Stomach (tissue), 9 donors: ENCODE results near the gene PATZ1. TPM values are rescaled to one million over a fixed set of nuclear protein-coding genes. Genes with fewer than 3 reads are reported as not detected.

Experiments used
- DNase-seq, 2 donors: peaks; one replicate each; pipeline versions ENCODE4 v3.0.0 to v3.0.0-alpha.2; 2013 to 2019
- H3K27ac ChIP-seq, 5 donors: fragments of 200-600 bp in 4 of 5; sonication (generic) in 4 of 5; one replicate each; pipeline ENCODE4 v1.5.1; 2013 to 2019; ENCODE audit warnings: mild to moderate bottlenecking in 1 of 5, moderate library complexity in 1 of 5
- H3K27me3 ChIP-seq, 3 donors: fragments of 200-600 bp; sonication (generic); one replicate each; pipeline ENCODE4 v1.5.1; 2017 to 2019; ENCODE audit warnings: mixed run types in 1 of 3
- H3K36me3 ChIP-seq, 4 donors: fragments of 200-600 bp; sonication (generic); 1 replicate in 3 of 4; 2 replicates in 1 of 4; pipeline ENCODE4 v1.5.1; 2016 to 2019
- H3K4me1 ChIP-seq, 4 donors: fragments of 200-600 bp; sonication (generic); one replicate each; pipeline ENCODE4 v1.5.1; 2016 to 2019
- H3K4me3 ChIP-seq, 4 donors: fragments of 200-600 bp; sonication (generic) in 3 of 4; one replicate each; pipeline ENCODE4 v1.5.1; 2016 to 2019; ENCODE audit warnings: mild to moderate bottlenecking in 1 of 4
- H3K9me3 ChIP-seq, 4 donors: fragments of 200-600 bp; sonication (generic); one replicate each; pipeline ENCODE4 v1.5.1; 2016 to 2019
- EP300 ChIP-seq: sonication (generic); formaldehyde crosslinking; IDR thresholded peaks from one replicate; pipeline ENCODE4 v1.6.1; 2017; ENCODE audit warnings: antibody characterized with exemption
- POLR2A ChIP-seq, 4 donors: fragments of 450-650 bp; IDR thresholded peaks; one replicate each; pipeline ENCODE4 v1.6.1; 2016; ENCODE audit warnings: antibody characterized with exemption in 4 of 4, control low read depth in 2 of 4, mild to moderate bottlenecking in 1 of 4, moderate library complexity in 1 of 4
- POLR2AphosphoS5 ChIP-seq, 3 donors: sonication (generic); formaldehyde crosslinking; IDR thresholded peaks; one replicate each; pipeline ENCODE4 v1.6.1; 2016; ENCODE audit warnings: antibody characterized with exemption in 3 of 3
- WGBS, 5 donors: extraction: QIAGEN DNeasy Blood & Tissue Kit in 3 of 5; methylation state at CpG; one replicate each; pipeline versions ENCODE4 v1.1.5 to v1.1.7; 2013 to 2018; 5-methylcytosine and 5-hydroxymethylcytosine counted together
- intact Hi-C: fragments of 100-400 bp; cut with DNase I; formaldehyde crosslinking; loops from one replicate; pipeline ENCODE4 v1.15.1; 2023; ENCODE audit warnings: low total_unique reads
- polyA plus RNA-seq, 3 donors: library from polyadenylated mRNA; stranded (reverse); fragments of 200-250 nt; gene quantifications; one replicate each; pipeline ENCODE4 v1.2.3, GENCODE V29; 2013
- total RNA-seq, 5 donors: library from RNA; depleted of rRNA; stranded (reverse); fragments of >200 nt; gene quantifications; one replicate each; pipeline versions ENCODE4 v1.1.0 to v1.2.3, GENCODE V29; 2014 to 2016
- TF ChIP-seq, protein P1 (sequence below), 7 experiments: fragments of 450-650 bp in 4 of 7; fragments of 200-600 bp in 3 of 7; sonication (generic) in 3 of 7; IDR thresholded peaks; one replicate each; pipeline ENCODE4 v1.5.1; 2016 to 2019; ENCODE audit warnings: antibody characterized with exemption in 7 of 7, control low read depth in 2 of 7, mild to moderate bottlenecking in 1 of 7
- donor health status: healthy with polysubstance abuse.
- donor health status: Bipolar disorder and iron deficiency.
- donor health status: healthy.

Gene PATZ1
- total and polyA plus RNA-seq, 8 donors = 4.9 to 21.1 (median 14.0) TPM

DNA sequence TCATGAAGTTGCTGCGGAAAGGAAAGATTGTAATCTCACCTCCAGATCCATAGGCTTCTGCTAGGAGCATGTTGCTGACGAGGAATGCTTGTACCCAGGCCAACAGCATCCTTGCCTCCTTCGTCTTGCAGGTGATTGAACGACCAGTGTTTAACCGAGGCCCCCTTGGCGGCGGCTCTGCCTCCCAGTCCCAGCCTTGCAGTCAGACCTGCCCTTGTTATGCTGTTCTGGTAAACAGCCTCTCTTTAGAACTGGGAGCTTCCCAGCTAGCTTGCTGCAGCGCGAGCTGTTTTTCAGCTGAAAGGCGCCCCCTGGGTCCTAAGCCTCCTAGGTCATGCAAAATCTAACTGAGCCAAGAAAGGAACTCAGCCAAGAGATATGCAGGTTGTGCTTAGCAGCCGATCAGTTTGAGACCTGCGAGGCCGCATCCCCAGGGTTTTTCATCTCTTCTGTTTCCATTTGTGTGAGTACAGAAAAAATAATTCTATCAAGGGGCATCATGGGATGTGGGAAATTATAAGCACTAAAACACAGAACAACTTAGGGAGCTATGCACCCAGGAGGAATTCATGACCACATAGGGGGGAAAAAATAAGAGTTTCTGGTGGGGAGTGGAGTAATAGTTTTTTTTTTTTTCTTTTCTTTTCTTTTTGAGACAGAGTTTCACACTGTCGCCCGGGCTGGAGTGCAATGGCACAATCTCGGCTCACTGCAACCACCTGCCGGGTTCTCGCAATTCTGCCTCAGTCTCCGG lies 53.7 kb downstream of the PATZ1 start, which contains the start of gene PIK3IP1:
Gene PIK3IP1 (minus strand): TSS at position 253 of the 754 bp plus-strand sequence. CDS start 144 bp downstream, at position 109.
- peaks cover 6 to 23% (median 23%) of the 10 kb centered on the region in 4 donors for H3K36me3 ChIP-seq

GRCh38 chr22:31291481-31292235 lies 54.5 kb downstream of the PATZ1 start:
- Histone ChIP-seq H3K4me3 (peak overlapping the region; percentile 56 to 70 (median 62)), H3K4me1 (peaks cover 31 to 93% (median 55%) of the 10 kb centered on the region in 4 donors), H3K27ac (peak overlapping the region; percentile 95 to 97 (median 95)), H3K36me3 (peaks cover 6 to 30% (median 25%) of the 10 kb centered on the region in 4 donors), H3K9me3 (no peaks in the 10 kb centered on the region), H3K27me3 (no peaks in the 10 kb centered on the region)
- TF ChIP-seq POLR2AphosphoS5 (IDR thresholded peaks at IDR 0.05) = no peak
- no peak for TF ChIP-seq EP300
- TF ChIP-seq POLR2A (IDR thresholded peaks at IDR 0.05) = no peak
- TF ChIP-seq, protein P1, sequence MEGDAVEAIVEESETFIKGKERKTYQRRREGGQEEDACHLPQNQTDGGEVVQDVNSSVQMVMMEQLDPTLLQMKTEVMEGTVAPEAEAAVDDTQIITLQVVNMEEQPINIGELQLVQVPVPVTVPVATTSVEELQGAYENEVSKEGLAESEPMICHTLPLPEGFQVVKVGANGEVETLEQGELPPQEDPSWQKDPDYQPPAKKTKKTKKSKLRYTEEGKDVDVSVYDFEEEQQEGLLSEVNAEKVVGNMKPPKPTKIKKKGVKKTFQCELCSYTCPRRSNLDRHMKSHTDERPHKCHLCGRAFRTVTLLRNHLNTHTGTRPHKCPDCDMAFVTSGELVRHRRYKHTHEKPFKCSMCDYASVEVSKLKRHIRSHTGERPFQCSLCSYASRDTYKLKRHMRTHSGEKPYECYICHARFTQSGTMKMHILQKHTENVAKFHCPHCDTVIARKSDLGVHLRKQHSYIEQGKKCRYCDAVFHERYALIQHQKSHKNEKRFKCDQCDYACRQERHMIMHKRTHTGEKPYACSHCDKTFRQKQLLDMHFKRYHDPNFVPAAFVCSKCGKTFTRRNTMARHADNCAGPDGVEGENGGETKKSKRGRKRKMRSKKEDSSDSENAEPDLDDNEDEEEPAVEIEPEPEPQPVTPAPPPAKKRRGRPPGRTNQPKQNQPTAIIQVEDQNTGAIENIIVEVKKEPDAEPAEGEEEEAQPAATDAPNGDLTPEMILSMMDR (IDR thresholded peaks at IDR 0.05) = no peak
- 0 to 1% (median 0%) methylated on average over 16 to 20 of the region's 20 CpGs for WGBS, 5 donors
- peak in 1 of 2 donors; percentile 60 for DNase-seq
- intact Hi-C loops = no loop called here

More for the DNA sequence above, 53.7 kb downstream of the PATZ1 start, which contains the start of gene PIK3IP1:
- H3K4me3 ChIP-seq = peak within 1 kb of the TSS; percentile 56 to 70 (median 62)
- TF ChIP-seq POLR2AphosphoS5 (IDR thresholded peaks at IDR 0.05) (peak; percentile 98 to 99 (median 98)), POLR2A (IDR thresholded peaks at IDR 0.05) (peak in 2 of 4 donors; percentile 84 to 94), EP300 (no peak)
- TF ChIP-seq, protein P1 (IDR thresholded peaks at IDR 0.05) = peak in 5 of 7 experiments; percentile 21 to 69 (median 27)
- WGBS, 5 donors = 21 to 25% (median 23%) methylated on average over 19 of the region's 19 CpGs
- no peaks in the 10 kb centered on the region for H3K9me3 ChIP-seq
- no peaks in the 10 kb centered on the region for H3K27me3 ChIP-seq
- DNase-seq = peak; percentile 92 to 96
- intact Hi-C loops = no loop called here
- H3K4me1 ChIP-seq = peaks cover 30 to 91% (median 57%) of the 10 kb centered on the region in 4 donors
- peak within 1 kb of the TSS; percentile 95 to 97 (median 95) for H3K27ac ChIP-seq

DNA sequence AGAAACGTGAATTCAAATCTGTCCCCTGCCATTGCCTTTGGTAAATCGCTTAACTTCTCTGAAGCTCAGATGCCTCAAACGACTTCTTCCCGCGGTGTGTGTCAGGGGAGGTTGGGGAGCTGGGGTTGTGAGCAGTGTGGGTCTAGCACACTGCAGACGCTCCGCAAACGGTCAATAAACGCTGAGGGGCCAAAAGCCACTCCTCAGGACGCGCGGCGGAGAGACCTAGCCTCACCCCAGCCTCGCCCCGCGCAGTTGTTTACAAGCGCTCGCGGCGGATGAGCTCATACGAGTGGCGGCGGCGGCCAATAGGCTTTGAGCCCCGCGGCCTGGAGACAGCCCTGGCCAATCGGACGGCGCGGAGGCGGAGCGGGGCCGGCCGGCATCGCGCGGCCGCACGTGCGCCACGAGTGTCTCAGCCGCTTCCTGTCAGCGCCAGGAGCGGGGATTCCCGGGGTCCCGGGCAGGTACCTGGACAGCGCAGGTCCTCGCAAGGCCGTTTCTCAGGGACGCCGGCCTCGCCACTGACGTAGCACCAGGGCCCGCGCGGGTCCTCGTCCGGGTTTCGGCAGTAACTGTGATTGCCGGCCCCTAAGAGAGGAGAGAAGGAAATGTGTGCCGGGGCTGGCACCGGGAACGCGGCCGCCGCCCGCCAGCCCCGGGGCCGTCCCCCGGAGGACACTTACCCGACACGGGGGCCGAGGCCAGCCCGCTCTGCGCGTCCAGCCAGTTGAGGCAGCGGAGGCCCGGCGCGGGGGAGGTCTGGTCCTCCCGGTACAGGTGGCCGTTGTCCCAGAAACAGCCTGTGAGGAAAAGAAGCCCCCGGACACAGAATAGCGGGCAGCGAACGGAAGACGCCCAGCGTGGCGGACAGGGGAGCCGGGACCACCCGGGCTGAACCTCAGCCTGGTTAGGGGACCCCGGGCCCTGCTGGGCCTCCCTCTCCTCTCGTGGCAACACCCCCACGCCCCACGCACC lies 55.4 kb downstream of the PATZ1 start:
- peak overlapping the region; percentile 95 to 97 (median 95) for H3K27ac ChIP-seq
- 0 to 1% (median 0%) methylated on average over 33 to 95 of the region's 95 CpGs for WGBS, 5 donors
- TF ChIP-seq POLR2AphosphoS5 (IDR thresholded peaks at IDR 0.05) = peak; percentile 95 to 98 (median 98)
- no peak for TF ChIP-seq EP300
- TF ChIP-seq POLR2A (IDR thresholded peaks at IDR 0.05) = peak in 2 of 4 donors; percentile 76 to 96
- TF ChIP-seq, protein P1 (IDR thresholded peaks at IDR 0.05) = no peak
- H3K4me1 ChIP-seq = peaks cover 36 to 93% (median 57%) of the 10 kb centered on the region in 4 donors
- H3K4me3 ChIP-seq = peak overlapping the region; percentile 56 to 70 (median 62)
- no peaks in the 10 kb centered on the region for H3K27me3 ChIP-seq
- peak; percentile 99 for DNase-seq
- intact Hi-C loops = no loop called here
- no peaks in the 10 kb centered on the region for H3K9me3 ChIP-seq
- peaks cover 10 to 38% (median 33%) of the 10 kb centered on the region in 4 donors for H3K36me3 ChIP-seq
